Measurements from ENCODE around the gene CERS1.

The CERS1 gene

DNA sequence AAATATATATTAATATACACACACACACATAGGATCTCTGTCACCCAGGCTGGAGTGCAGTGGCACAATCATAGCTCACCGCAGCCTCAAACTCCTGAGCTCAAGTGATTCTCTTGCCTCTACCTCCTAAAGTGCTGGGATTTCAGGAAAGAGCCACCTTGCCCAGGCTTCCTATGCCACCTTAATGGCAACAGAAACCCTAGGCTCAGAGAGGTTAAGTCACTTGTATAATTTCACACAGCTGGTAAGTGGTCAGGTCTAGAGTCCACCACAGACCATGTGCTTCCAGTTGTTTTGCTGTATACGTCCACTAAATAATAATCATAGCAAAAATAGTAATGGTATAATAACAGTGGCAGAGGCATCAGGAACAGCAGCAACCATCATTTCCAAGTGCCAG is 65.5 kb downstream of the CERS1 start:
- CTCF ChIA-PET, result interaction anchor here (1.1 to 12.6 kb wide), 5 partner anchors 11 to 241 kb away, joined by 4 to 149 read pairs (median 15); partner anchors contain the start of gene REX1BD

DNA sequence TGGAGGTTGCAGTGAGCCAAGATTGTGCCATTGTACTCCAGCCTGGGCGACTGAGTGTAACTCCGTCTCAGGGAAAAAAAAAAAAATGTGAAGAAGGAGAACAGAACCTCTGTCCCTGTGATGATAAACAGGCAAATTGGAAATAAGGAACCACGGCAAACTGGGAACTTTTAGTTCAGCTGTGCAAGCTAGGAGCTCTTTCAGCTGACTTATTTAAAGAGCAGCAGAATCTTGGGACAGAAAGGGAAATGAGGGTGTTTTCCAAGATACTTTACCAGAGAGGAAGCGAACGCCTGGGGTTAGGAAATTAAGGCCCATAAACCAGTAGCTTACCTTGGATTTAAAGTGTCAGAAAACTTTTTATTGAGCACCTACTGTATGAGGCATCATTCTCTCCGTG is 67.2 kb downstream of the CERS1 start:
- ChIA-PET CTCF (interaction anchor here (1.0 to 12.6 kb wide), 6 partner anchors 9 to 378 kb away, joined by 3 to 149 read pairs (median 3); no protein-coding TSS in a partner anchor), POLR2A (interaction anchor here (0.9 kb wide), 1 partner anchor 18 kb away, joined by 4 read pairs; no protein-coding TSS in a partner anchor)
- DNase-seq (ENCODE audit: low read depth, low spot score), result no peak
- no peak overlapping the region for H3K4me3 ChIP-seq (ENCODE audit: low read depth, low read length)
- TF ChIP-seq, protein P1, sequence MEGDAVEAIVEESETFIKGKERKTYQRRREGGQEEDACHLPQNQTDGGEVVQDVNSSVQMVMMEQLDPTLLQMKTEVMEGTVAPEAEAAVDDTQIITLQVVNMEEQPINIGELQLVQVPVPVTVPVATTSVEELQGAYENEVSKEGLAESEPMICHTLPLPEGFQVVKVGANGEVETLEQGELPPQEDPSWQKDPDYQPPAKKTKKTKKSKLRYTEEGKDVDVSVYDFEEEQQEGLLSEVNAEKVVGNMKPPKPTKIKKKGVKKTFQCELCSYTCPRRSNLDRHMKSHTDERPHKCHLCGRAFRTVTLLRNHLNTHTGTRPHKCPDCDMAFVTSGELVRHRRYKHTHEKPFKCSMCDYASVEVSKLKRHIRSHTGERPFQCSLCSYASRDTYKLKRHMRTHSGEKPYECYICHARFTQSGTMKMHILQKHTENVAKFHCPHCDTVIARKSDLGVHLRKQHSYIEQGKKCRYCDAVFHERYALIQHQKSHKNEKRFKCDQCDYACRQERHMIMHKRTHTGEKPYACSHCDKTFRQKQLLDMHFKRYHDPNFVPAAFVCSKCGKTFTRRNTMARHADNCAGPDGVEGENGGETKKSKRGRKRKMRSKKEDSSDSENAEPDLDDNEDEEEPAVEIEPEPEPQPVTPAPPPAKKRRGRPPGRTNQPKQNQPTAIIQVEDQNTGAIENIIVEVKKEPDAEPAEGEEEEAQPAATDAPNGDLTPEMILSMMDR (IDR thresholded peaks at IDR 0.05; ENCODE audit: insufficient read depth, low read length, missing control alignments), result no peak

More for the DNA sequence above, 65.5 kb downstream of the CERS1 start:
- H3K4me3 ChIP-seq (ENCODE audit: low read depth, low read length), result no peak overlapping the region
- TF ChIP-seq, protein P1 (IDR thresholded peaks at IDR 0.05; ENCODE audit: insufficient read depth, low read length, missing control alignments), result no peak
- POLR2A ChIA-PET, result no interaction called here
- DNase-seq (ENCODE audit: low read depth, low spot score), result no peak

Data from AG04449 (cell line).